Esophagus squamous epithelium (tissue), 4 donors: ENCODE results near the gene NUDT22.

Source experiments
- POLR2A ChIP-seq, 4 donors: fragments of 450-650 bp; IDR thresholded peaks; one replicate each; pipeline ENCODE4 v1.6.1; 2017; ENCODE audit warnings: antibody characterized with exemption in 4 of 4, mild to moderate bottlenecking in 4 of 4, moderate library complexity in 3 of 4
- TF ChIP-seq, protein P1 (sequence below), 6 experiments: fragments of 450-650 bp in 4 of 6; fragments of 200-600 bp in 2 of 6; sonication (generic) in 2 of 6; IDR thresholded peaks; one replicate each; pipeline ENCODE4 v1.5.1; 2016 to 2019; ENCODE audit warnings: antibody characterized with exemption in 6 of 6, mild to moderate bottlenecking in 4 of 6, moderate library complexity in 4 of 6

DNA sequence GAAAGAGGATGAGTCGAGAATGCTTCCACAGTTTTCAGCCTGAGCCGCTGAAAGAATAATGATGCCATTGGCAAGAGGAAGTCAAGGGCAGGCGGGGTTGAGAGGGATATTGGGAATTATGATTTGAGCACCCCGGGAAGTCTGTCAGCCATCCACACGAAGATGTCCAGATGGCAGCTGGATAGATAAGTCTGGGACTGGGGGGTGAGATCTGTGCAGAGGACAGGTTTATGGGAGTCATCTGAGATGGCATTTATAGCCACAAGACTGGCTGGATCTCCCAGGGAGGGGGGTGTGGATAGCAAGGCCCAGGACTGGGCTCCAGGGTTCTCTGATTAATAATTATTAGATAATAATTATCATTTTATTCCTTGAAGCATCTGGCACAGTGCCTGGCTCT lies 45.2 kb upstream of the NUDT22 start:
- TF ChIP-seq, protein P1, sequence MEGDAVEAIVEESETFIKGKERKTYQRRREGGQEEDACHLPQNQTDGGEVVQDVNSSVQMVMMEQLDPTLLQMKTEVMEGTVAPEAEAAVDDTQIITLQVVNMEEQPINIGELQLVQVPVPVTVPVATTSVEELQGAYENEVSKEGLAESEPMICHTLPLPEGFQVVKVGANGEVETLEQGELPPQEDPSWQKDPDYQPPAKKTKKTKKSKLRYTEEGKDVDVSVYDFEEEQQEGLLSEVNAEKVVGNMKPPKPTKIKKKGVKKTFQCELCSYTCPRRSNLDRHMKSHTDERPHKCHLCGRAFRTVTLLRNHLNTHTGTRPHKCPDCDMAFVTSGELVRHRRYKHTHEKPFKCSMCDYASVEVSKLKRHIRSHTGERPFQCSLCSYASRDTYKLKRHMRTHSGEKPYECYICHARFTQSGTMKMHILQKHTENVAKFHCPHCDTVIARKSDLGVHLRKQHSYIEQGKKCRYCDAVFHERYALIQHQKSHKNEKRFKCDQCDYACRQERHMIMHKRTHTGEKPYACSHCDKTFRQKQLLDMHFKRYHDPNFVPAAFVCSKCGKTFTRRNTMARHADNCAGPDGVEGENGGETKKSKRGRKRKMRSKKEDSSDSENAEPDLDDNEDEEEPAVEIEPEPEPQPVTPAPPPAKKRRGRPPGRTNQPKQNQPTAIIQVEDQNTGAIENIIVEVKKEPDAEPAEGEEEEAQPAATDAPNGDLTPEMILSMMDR (IDR thresholded peaks at IDR 0.05): no peak
- no peak for TF ChIP-seq POLR2A (IDR thresholded peaks at IDR 0.05)
